ENCODE data around the gene MYO7B.

Gene MYO7B

DNA sequence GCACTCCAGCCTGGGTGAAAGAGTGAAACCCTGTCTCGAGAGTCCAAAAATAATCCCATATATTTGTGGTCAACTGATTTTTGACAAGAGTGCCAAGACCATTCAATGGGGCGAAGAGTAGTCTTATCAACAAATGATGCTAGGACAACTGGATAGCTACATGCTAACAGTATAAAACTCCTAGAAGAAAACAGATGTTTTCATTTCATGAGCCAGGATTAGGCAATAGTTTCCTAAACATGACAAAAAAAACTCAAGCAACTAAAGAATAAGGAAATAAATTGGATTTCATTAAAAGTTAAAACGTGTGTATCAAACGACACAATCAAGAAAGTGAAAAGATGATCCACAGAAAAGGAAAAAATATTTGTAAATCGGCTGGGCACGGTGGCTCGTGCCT lies 133.6 kb downstream of the MYO7B start:
- no peak for DNase-seq

DNA sequence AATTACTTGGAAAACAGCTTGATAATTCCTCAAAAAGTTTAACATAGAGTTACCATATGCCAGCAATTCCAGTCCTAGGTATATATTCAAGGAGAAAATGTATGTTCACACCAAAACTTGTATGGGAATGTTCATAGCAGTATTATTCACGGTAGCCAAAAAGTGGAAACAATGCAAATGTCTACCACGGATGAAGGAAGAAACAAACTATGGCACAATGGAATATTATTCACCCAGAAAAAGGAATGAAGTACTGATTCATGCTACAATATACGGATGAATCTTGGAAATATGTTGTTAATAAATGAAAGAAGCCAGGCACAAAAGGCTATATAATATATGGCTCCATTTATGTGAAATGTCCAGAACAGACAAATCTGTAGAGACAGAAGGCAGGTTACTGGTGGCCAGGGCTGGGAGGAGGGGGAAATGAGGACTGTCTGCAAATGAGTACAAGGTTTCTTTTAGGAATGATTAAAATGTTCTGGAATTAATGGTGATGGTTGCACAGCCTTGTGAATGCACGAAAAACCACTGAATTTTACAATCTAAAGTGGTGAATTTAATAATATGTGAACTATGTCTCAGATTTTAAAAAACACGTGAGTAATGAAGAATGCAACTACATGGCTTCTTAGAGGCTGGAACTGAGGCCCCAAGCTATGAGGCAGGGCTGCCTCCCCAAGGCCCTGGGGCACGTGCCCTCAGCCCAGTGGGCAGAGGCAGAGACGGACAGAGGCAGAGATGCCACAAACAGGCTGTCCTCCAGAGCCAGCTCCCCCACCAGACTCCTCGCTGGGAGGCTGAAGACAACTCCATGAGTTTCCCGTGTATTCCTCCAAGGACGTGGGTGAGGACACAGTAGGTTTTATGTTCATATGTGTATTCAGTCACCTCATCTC lies 134.8 kb downstream of the MYO7B start:
- no peak for DNase-seq

DNA sequence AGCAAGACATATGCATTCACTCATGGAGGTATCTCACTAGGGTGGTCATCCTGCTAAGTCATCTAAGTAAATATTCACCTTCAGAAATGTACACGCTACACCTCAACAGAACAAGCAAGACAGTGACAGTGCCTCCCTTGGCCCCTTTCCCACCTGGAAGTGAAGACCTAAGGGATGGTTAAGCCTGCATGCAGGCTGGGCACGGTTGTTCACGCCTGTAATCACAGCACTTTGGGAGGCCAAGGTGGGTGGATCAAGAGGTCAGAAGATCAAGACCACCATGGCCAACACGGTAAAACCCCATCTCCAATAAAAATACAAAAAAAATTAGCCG lies 135.4 kb downstream of the MYO7B start:
- DNase-seq: no peak

DNA sequence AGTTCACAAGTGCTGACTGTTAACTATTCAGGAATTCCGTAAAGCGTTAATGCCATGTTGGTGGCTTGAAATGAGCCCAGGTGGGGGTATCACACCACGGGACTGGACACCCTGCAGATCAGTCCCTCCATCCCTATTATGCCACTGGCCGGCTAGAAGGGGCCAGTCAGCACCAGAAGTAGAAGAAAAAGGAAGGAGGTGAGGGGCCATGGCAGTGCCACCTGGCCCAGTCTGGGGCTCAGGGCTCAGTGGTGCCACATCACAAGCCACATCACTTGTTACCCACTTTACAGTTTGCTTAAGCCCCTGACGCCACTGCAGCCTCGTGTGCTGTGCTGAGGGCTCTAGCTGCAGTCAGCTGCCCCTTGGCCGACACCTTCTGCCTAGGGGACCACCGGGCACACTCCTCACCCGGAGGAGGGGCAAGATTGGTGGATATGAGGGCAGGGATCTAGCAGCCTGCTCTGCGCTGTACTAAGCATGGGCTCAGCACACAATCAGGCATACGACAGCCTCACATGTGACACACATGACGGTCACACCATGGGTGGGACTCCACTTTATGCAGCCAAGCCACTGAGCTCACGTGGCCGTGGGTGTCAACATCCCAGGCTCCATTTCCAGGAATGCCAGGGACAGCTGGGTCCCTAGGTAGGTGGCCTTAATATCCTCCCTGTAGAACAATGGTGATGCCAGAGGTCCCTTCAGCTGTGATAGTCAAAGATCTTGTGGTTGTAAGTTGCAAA lies 136.2 kb downstream of the MYO7B start:
- no peak for DNase-seq

GRCh38 chr2:127672341-127673224 lies 137.1 kb downstream of the MYO7B start:
- DNase-seq: no peak

- no peak for DNase-seq
Observed at GRCh38 chr2:127673291-127674069, 138.0 kb downstream of the MYO7B start.

DNA sequence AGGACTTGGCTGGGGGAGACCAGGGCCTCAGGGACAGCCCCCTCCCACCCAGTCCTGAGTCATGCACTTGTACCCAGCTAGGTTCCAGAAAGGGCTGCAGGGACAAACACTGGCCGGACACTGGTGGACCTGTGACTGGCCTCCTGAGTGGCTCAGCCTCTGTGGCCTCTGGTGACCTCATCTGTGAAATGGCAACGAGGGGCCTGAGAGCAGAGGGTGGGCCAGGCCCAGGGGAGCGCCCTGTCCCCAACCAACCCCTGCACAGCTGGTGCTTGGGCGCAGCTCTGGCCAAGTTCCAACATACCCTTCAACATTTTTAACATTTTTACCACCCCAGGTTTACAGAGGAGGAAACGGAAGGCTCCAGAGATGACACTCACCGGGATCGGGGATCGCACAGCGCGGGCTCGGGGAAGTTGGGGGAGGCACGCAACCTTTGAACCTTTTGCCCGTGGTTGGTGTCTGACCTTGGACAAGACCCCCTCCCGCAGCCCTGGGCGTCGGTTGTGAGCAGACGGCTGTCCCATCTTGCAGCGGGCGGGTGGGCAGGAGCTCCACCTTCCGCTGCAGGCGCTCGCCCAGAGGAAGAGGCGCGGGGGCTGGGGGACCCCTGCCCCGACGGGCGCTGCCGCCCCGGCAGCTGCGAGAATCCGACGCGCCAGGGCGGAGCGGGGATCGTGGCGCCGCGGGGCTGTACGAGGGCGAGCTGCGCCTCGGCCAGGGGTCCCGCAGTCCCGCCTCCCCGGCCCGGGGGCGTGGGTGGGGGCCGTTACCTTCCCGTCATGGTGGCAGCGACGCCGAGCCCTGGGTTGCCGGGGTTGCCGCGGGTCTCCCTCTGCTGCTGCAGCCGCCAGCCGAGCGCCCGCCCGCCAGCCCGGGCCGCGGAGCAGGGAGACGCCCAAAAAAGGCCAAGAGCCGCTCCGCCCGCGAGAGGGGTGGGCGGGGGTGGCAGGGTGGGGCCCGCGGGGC lies 139.0 kb downstream of the MYO7B start:
- no peak for DNase-seq

DNA sequence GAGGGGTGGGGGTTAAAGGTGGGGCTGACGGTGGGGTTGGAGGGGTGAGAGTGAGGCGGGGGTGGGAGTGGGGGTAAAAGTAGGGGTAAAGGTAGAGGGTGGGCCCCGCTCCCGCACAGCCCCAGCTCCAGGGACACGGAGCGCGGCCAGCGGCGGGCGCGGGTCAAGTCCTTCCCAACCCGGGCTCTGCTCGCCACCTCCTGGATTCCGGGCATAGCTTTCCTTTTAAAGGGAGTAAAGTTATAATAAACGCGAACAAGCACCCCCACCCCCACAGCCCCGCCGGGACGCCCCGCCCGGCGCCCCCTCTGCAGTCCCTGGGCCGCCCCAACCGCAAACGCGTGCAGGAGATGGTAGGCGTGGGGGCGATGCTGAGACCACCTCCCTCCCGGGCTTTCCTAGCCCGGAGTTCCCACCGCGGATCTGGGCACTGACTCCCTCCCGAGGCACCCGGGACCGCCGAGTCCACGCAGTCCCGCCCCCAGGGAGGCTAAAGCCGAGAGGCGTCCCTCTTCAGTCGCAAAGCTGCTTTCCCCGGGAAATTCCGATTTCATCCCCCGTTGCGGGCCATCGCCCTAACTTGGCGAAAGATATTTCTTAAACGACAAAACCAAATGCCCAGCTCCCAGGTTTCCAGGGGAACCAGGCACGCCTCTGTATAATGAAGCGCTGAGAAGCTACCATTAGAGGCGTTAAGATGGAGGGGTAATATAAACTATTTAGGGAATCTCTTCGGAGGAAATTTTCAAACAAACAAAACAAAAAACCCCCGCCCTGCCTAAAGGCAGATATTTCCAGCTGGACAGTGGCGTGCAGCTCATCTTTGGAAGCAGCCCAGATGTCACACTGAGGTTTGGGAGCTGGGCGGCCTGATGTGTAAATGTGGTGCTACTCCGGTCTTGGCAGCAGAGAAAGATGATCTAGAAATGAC lies 140.1 kb downstream of the MYO7B start, which contains the start of gene LIMS2:
LIMS2 (minus strand) TSS at position 200 of the 931 bp plus-strand sequence. CDS start 506 bp downstream, outside the sequence.
- no peak for DNase-seq

DNA sequence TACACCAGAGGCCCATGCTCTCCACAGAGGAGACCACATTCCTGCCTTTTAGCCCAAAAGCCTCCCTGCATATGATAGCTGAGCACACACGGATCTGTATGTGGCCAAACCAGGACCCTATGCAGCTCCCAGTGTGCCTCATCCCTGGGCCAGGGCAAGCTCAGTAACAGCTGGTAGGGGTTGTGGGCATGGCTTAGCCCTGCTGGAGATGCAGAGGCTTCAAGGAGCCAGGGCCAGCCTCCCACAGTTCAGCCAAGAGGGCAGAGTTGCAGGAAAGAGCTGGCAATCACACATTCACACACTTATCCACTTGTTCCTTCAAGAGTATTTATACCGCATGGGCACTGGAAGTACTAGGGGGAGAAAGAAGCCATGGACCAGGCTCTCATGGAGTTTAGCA lies 141.4 kb downstream of the MYO7B start:
- DNase-seq: no peak

DNA sequence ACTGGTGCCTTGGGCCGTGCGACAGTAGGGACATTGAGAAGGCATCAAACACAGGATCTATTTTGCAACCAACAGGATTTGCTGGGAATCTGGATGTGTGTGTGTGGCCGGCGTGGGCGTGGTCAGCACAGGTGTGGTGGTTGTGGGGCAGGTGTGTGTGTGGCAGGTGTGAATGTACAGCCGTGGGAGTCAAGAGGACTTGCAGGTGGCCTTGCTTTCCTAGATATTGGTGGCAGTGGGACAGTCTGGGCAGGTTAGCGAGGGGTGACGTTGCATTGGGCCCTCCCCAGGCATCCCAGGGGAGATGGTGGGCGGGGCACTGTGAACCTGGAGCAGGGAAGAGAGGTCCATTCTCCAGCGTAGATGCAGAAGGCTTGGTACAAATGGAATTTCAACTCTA lies 143.0 kb downstream of the MYO7B start:
- no peak for DNase-seq

GRCh38 chr2:127678991-127679390 lies 143.5 kb downstream of the MYO7B start:
- no peak for DNase-seq

GRCh38 chr2:127679680-127680361 lies 144.3 kb downstream of the MYO7B start:
- no peak for DNase-seq

GRCh38 chr2:127680706-127681287 lies 145.3 kb downstream of the MYO7B start:
- no peak for DNase-seq

DNA sequence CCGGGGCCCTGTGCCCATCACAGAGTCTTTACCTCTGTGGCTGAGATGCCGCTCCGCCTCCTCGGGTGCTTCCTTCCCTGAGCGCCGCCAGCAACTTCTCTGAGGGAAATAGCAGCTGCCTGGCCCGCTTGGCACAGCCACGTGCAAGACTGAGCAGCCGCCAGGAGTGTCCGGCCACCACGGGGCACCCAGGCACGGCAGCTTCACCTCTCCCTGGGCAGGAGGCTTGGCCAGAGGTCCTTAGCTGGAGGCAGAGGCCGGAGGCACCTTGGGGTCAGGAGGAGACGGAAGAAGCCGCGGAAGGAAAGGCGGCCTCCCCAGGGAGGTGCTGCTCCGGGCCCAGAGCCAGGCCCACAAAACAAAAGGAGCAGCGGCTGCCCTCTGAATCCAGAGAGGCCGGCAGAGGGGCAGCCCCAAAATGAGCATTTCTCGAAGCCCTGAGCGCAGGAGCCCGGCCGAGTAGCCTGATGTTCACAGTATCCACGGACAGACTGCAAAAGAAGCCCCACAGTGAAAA lies 145.9 kb downstream of the MYO7B start:
- DNase-seq: no peak

- no peak for DNase-seq
Observed at GRCh38 chr2:127681976-127682857, 146.7 kb downstream of the MYO7B start.

DNA sequence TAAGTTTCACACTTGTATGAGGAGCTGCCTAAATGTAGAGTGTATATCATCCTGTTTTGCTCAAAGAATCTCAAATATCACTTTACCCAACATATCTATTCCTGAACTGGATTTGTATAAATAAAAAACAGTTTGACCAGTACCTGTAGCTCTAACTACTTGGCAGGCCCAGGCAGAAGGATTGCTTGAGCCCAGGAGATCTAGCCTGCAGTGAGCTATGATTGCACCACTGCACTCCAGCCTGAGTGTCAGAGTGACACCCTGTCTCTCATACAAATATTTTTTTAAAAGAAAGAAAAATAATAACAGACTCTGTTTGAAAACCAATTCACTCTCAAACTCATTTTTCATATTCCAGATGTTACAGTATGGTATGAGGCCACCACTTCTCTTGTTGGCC lies 147.6 kb downstream of the MYO7B start:
- no peak for DNase-seq

DNA sequence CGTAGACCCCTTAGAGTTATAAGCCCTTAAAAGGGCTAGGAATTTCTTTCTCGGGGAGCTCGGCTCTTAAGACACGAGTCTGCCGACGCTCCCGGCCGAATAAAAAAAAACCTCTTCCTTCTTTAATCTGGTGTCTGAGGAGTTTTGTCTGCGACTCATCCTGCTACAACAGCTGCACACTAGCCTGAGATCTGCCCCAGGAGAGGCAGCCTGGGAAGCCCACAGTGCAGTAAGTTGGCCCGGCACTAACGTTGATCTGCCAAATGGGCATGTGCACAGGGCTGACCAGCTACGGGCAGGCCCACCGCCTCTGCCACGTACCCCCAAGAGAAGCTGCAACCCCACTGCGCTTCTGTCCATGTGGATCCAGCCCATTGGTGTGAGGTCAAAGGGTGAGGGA lies 148.3 kb downstream of the MYO7B start:
- no peak for DNase-seq
